PC-9 (cell line): Measurements from ENCODE around the gene RNASE7.

Source experiments
- EZH2 ChIP-seq: fragments of 200-600 bp; sonication (generic); IDR thresholded peaks from 2 replicates; pipeline ENCODE4 v1.8.0; 2017; ENCODE audit warnings: antibody characterized with exemption, low read depth
- TF ChIP-seq, protein P1 (sequence below): fragments of 200-600 bp; sonication (generic); conservative IDR thresholded peaks from 2 replicates; pipeline ENCODE4 v1.6.1; 2017; ENCODE audit warnings: mixed run types, antibody characterized with exemption, mild to moderate bottlenecking, moderate library complexity

DNA sequence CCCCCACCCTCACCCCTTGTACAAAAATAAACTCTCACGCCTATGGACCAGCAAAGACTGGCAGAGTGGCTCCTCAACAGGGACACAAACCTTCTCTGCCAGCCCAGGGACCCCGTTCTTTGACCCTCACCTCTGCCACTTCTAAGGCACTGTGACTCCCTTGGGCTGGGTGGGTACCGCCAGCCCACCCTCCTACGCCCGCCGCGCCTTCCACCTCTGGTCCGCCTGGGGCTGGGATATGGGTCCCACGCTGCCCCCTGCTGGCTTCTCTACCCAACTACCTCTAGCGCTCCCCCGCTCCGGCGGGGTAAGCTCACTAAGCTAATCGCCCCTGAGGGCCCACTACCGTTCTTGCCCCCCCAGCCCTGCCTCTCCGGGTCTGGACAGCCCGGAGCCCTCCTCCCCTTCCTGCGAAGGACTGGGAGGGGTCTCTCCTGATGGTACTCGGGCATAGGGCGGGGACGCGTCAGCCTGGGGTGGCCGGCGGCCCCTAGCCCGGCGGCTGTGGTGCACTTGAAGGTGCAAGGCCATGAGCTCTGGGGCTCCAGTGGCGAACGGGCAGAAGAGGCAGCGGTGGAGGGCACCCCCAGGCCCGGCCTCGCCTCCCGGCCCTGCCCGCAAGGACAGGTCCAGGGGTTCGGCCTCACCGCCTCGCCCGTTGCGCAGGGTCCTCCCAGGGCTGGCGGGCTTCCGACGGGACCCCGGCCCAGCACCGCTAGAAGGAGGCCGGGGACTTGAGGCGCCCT lies 48.2 kb downstream of the RNASE7 start:
- TF ChIP-seq, protein P1, sequence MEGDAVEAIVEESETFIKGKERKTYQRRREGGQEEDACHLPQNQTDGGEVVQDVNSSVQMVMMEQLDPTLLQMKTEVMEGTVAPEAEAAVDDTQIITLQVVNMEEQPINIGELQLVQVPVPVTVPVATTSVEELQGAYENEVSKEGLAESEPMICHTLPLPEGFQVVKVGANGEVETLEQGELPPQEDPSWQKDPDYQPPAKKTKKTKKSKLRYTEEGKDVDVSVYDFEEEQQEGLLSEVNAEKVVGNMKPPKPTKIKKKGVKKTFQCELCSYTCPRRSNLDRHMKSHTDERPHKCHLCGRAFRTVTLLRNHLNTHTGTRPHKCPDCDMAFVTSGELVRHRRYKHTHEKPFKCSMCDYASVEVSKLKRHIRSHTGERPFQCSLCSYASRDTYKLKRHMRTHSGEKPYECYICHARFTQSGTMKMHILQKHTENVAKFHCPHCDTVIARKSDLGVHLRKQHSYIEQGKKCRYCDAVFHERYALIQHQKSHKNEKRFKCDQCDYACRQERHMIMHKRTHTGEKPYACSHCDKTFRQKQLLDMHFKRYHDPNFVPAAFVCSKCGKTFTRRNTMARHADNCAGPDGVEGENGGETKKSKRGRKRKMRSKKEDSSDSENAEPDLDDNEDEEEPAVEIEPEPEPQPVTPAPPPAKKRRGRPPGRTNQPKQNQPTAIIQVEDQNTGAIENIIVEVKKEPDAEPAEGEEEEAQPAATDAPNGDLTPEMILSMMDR = peak; percentile 58
- TF ChIP-seq EZH2 = no peak
